Raji (cell line): Measurements from ENCODE around the gene SIGLEC8.

Experiments used
- POLR2A ChIP-seq: IDR thresholded peaks from 2 replicates; pipeline ENCODE4 v1.6.1; 2011; ENCODE audit warnings: low read depth, low read length, control low read depth; ENCODE audit not compliant: insufficient read depth

The SIGLEC8 gene

DNA sequence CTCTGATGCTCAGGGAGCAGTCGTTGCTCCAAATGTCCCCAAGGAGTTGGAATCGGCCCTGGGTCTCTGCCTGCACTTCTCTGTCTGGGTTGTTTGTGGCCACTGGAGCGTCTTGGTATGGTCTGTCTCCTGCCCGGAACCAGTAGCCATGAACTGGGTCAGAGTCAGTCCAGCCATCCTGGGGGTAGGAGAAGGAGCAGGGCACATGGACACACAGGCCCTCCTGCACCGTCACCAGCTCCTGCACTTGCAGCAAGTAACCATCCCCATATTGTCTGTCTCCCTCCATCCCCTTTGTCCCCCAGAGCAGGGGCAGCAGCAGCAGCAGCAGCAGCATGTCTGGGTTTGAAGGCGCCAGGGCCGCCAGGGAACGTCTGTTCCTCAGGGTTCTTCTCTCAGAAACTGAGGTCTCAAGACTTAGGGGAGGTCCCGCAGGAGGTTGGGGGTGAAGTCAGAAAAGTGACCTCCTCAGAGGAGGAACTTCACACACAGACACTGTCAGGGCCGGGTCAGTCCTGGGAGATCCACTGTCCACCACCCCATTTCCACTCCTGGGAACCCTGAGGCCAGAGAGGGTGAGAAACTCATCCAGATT is at the start of gene SIGLEC8:
Gene SIGLEC8, minus strand, starts transcription at position 404 of the 595 bp plus-strand sequence. Its CDS starts 67 bp downstream, at position 337.
- no peak for TF ChIP-seq POLR2A

DNA sequence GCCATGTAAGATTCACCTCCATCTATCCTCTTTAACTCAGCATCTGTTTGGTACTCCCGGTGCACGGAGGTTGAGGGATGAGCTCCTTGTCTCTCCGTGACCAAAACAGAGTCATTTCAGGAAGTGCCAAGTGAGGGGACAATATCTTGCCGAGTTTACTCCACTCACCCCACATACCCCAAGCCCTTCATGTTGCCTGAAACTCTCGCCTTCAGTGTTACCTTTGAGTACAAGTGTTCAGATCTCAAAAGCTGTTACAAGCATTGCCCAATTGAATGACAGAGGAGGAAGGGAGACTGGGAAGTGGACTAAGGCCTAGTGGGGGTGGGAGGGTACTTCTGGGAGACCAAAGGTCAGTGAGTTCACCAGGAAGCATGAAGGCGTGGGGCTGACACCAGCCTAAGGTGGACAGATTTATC is 49.4 kb upstream of the SIGLEC8 start:
- TF ChIP-seq POLR2A = no peak

DNA sequence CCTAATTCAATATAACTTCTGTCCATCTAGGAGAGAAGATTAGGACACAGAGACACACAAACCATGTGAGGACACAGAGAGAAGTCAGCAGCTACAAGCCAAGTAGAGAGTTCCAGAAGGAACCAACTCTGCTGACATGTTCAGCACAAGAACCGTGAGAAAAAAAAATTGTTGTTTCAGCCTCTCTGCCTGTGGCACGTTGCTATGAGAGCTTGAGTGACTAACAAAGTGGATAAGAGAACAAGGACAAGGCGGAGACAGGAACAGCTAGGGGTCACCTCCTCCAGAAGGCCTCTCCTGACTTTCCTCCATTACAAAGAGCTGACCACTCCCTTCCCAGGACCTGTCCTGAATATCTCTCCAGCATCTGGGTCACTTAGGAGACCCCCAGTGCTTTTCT is 48.9 kb upstream of the SIGLEC8 start:
- no peak for TF ChIP-seq POLR2A

DNA sequence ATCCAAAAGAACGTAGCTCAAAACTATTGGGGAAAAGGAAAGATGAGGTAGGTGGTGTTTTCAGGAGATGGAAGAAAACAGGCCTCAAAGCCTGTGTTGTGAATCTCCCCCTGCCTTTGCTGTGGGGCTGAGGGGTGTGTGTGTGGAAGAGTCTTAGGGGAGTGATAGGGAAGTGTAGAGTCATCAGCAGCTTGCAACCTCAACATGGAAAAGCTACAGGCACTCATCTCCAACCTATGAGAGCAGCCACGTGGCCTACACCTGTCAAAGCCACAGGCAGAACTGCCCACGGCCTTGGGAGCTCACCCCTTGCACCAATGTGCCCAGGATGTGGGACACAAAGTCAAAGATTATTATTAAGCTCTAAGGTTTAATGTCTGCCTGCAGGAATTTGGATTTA is 47.6 kb upstream of the SIGLEC8 start:
- TF ChIP-seq POLR2A = no peak

DNA sequence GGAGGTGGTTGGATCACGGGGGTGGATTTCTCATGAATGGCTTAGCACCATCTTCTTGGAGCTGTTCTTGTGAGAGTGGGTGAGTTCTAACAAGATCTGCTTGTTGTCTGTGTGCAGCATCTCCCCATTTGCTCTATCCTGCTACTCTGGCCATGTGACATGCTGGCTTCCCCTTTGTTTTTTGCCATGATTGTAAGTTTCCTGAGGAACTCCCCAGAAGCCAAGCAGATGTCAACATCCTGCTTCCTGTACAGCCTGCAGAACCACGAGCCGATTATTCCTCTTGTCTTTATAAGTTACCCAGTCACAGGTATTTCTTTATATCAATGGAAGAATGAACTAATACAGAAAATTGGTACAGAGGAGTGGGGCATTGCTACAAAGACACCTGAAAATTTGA is 45.6 kb upstream of the SIGLEC8 start:
- no peak for TF ChIP-seq POLR2A

DNA sequence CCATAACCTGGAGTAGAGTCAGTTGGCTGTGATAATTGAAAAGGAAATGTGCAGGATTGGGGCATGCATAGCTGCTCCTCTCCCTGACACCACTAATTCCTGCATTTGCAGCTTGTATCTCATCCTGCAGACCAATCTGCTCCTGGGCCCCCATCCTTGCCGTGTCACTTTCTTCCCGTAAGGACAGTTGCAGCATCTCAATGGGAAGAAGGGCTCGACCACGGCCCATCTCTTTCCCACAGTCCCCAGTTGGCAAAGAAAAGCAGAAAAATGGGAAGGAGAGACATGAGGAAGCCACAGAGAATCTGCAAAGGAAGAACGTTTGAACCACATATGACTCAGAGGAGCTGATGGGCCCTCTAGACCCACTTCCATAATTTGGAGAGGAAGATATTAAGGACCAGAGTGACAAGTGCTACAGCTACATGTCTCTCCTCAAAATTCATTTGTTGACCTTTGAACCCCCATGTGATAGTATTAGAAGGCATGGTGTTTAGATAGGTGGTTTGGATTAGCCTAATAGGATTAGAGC is 45.1 kb upstream of the SIGLEC8 start:
- TF ChIP-seq POLR2A = no peak

DNA sequence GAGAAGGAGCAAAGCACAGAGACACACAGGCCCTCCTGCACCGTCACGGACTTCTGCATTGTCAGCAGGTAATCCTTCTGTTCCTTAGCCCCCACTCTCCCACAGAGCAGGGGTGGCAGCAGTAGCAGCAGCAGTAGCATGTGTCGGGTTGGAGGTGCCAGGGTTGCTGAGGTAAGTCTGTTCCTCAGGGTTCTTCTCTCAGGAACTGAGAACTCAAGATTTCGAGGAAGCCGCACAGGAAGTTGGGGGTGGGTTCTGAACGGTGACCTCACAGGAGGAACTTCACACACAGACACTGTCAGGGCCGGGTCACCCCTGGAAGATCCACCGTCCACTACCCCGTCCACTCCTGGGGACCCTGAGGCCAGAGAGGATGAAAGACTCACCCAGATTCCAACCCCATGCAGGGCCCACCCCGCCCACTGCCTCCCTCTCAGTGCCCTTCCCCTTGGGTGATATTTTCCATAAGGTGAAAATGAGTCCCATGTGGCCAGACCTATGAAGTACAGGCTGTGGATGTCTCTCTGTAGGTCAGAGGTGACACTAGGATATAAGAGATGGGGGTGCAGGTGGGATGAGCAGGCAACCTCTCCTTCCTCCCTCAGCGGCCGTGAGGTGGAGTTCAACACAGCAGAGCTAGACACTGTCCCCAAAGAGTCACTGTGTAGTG is 43.5 kb upstream of the SIGLEC8 start, which contains the start of gene SIGLEC12:
Gene SIGLEC12, minus strand, starts transcription at position 207 of the 670 bp plus-strand sequence. Its CDS starts 67 bp downstream, at position 140.
- TF ChIP-seq POLR2A = no peak

DNA sequence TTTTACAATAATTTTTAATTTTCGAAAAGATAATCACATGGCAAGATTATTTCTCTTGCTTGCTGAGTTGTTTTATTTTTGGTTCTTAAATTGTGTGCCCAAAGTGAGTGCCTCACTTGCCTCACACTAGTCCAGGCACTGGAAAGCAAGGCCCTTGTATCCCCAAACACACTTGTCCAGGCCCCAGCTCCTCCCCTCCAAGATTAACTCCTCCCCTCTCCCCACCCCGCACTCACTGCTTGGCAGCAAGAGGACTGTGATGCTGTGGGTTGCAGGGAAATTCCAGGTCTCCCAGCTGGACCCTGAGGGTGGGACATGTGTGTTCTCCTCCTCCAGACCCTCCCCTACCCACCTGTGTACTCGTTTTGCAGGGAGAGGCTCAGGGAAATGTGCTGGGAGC is 39.4 kb upstream of the SIGLEC8 start:
- no peak for TF ChIP-seq POLR2A

DNA sequence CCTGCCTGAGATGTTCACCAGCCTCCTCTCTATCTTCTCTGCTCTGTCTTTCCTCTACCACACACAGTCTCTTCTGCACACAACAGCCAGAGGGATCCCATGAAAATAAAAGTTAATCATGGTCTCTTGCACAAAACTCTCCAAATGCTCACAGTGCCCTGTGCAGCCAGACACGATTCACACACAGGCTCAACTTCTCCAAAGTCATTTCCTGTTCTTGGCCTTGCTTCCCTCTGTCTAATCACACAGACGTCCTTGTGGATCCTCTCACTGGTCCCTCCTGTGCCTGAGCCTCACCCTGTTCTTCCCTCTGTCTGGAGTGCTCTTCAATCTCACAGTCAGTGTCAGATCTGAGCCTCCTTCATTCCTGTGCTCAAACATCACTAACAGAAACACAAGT is 35.5 kb upstream of the SIGLEC8 start:
- TF ChIP-seq POLR2A = no peak

DNA sequence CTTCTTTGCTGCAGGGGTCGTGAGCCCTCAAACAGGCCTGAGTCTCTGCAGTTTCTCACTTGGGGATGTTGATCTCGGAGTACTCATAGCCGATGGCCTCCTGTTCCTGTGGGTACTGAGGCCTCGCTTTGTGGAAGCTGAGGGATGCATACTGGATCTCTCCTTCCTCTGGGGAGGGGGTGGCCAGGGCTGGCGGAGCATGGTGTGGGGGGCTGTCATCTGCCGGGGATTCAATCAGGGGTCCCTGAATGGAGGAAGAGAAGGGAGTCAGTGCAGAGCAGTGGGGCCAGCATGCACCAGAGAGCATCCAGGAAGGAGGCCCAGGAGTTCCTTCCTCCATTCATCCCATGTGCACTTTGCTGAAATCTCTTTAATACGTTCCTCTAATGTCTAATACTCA is 33.3 kb upstream of the SIGLEC8 start:
- no peak for TF ChIP-seq POLR2A

DNA sequence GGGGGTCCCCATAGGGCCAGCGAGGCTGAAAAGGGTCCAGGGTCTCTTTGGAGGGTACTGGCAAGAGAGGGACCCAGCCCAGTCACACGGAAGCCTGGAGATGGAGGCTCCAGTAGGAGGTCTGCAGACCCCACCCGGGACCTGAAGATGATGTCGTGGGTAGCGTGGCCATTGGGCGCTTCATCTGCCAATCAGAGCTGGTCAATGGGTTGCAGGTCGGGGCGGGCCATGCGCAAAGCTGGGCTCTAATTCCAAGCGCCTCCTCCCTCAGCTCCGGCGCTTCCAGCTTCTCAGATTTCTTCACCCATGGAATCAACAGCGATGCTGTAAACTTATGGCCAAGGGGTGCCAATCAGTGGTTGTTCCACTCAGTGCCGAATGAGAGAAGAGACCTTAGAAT is 32.4 kb upstream of the SIGLEC8 start:
- TF ChIP-seq POLR2A = no peak

DNA sequence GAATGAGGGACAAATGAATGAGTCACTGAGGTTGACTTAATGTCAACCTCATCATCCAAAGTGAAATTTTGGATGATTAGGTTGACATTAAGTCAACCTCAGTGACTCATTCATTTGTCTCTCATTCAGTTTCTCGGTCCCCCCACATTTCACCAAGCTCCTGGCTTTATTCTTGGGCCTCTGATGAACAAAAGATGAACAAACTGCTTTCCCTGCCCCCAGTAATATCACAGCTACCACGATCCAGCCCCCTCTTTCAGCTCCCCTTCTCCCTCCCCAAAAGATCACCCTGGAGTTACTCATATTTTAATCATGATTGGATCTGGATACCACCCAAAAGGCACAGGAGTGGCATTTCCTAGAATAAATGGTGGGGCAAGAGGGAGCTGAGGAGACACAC is 30.9 kb upstream of the SIGLEC8 start:
- TF ChIP-seq POLR2A = no peak

DNA sequence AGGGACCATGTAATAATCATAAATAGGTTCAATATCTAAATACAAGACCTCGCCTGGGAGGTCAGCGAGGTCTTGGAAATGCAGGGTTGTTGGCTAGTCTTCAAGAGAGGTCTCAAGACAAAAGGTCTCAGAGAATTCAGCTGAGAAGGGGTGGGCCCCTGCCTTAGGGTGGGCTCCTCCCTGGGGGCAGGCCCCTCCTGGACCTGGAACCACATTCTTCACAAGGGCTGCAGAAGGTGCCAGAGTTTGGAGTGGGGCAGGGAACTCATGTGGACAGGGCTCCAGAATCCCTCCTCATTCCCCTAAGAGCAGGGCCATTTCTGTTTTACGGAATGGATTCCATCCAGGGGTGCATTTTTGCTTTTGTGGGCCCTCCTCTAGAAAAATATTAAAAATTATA is 30.2 kb upstream of the SIGLEC8 start:
- TF ChIP-seq POLR2A = no peak

DNA sequence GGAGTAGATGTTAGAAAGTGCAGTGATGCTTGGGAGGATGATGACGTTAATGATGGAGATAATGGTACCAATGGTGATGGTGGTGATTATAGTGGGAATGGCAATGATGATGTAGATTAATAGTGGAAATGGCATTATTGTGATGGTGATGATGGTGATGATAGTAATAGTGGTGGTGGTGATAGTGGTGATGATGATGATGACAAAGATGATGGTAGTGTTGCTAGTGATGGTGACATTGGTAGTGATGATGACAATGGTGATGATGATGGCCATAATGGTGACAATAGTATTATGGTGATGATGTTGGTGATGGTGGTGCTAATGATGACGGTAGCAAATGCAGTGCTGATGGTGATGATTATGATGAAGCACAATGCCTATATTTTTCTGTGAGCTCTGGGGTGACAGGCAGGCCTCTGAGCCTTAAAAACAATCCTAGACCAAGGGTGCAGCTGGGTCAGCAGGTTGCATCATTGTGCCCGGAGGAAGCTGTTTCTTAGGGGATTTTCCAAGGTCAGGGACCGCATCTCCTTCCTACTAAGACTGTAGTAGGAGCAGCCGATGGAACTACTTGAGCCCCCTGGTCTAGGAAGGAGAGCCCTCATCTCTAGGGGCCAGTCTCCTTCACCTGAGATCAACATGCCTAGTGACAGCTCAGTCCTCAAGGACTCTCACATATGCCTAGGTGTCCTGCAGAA is 27.9 kb upstream of the SIGLEC8 start:
- TF ChIP-seq POLR2A = no peak

DNA sequence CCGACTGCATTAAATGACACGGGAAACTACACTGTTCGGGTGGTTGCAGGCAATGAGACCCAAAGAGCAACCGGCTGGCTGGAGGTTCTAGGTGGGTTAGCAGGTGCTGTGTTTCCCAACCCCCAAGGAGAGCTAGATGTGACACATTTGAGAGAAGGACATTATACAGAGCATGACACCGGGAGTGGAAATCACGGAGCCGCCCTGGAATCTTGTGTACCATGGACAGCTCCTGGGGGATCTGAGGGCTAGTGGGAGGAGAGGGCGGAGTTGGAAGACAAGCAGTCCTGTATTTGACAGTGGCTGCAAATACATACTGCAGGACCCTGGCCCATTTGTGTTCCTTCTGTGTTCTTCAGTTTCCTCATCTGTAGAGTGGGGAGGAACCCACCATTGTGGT is 22.3 kb upstream of the SIGLEC8 start:
- no peak for TF ChIP-seq POLR2A
